Hindlimb muscle (tissue), 1 donor: Measurements from ENCODE around the gene EVA1C. TPM values are rescaled to one million over a fixed set of nuclear protein-coding genes. Genes with fewer than 3 reads are reported as not detected.
"Not testable (repeated sequence)": the region's sequence is repeated elsewhere in the genome, so short reads cannot be mapped to it uniquely, and the experiment has no call there.

Experiments used
- DNase-seq: peaks from one replicate; pipeline ENCODE4 v3.0.0-alpha.2; 2013
- polyA plus RNA-seq: library from polyadenylated mRNA; unstranded; fragments of 120-200 nt; gene quantifications from one replicate; pipeline ENCODE4 v1.2.1, GENCODE V29; 2013; ENCODE audit not compliant: insufficient read length

EVA1C gene
- polyA plus RNA-seq, 1 donor, result 2.1 TPM

DNA sequence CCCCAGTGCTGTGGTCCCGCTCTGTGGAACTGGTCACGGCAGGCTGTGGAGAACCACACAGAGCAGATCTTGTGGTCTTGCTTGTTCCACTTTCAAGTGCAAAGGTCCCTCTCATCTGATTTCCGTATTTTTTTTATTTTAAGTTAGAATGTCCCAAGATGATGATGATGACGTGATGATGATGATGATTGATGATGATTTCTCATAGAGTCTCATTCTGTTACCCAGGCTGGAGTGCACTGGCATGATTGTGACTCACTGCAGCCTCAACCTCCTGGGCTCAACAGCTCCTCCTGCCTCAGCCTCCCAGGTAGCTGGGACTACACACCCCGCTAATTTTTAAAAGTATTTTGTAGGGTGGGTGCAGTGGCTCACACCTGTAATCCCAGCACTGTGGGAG lies 12.2 kb downstream of the EVA1C start:
- no peak for DNase-seq

DNA sequence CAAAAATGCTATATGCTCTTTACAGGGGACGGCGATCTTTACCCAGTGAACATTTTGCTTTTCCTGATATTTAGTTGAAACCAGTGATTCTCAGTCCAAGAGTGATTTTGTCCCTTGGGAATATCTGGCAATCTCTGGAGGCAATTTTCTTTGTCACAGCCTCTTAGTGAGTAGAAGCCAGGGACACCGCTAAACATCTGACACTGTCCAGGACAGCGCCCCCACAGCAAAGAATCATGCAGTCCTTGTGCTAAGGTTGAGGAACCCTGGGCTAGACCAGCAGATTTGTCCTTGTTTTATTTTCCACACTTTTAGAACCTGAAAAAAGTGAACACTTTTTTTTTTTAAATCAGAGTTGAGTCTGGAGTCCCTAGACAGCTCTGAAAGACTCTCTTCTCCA lies 13.1 kb downstream of the EVA1C start:
- no peak for DNase-seq

DNA sequence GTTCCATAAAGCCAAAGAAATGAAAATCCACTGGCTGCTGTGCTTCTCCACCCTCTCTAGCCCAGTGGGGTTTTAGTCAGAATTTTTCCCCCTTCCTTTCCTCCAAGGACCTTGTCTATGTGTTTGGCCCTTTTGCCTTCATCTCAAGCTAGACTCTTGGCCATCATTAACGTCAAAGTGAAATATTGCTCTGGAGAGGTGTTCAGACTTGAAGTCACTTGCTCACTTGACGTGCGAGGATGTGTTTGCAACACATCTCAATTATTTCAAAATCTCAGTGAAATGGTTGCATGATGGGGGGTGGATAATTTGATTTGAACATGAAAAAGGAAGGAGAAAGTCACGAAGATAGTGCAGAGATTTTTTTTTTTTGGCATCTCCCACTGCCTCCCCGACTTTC lies 13.6 kb downstream of the EVA1C start:
- DNase-seq, result no peak

GRCh38 chr21:32426592-32427051 lies 14.1 kb downstream of the EVA1C start:
- no peak for DNase-seq

GRCh38 chr21:32427958-32428623 lies 15.6 kb downstream of the EVA1C start:
- DNase-seq, result no peak

GRCh38 chr21:32432982-32433660 lies 20.6 kb downstream of the EVA1C start:
- DNase-seq, result not testable (repeated sequence)

GRCh38 chr21:32437729-32438128 lies 25.2 kb downstream of the EVA1C start:
- no peak for DNase-seq

DNA sequence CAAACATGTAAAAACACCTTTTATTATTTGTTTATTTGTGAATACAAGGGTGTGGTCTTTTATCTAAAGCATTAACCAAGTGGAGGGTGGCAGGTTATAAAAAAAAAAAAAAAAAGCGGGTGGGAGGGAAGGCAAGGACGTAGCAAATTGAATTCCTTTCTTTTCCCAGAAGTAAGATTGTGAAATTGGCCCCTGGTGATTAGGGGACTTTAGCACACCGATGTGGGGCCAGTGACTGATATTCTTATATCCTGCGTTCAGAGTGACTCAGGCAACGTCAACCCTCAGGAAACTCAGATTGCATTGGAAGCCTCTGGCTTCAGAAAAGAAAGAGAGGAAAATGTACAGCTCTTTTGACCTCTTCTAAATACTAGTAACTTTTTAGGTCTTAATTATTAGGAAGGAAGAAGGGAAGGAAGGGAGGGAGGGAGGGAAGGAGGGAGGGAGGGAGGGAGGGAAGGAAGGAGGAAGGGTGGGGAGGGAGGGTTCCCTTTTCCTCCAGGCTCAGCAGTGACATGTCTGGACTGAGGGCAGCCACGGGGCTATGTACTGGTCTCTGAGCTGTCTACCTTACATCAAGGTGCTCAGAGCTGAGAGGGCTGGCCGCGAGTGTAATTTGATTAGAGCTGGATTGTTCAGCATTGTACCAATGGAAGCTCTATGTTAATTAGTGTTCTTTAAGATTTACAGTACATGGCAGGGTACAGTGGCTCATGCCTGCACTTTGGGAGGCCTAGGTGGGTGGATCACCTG lies 30.2 kb downstream of the EVA1C start:
- no peak for DNase-seq

GRCh38 chr21:32445101-32445500 lies 32.6 kb downstream of the EVA1C start:
- DNase-seq, result no peak

DNA sequence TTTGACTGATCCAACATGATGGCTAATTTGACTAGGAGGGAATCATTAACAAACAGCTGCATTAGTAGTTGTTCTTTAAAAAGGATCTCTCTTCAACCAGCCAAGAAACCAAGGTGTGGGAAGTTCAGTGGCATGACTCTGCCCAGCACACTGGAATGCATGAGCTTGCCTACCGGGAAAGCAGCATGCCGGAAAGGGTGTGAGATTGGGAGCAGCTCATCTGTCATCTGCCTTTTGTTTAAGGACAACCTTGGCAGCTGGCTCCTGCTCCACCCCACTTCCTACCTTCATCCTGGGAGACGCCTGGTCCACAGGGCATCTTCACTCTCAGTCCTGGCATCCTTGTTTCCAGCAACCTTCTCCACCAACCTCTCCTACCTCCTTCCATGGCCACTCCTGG lies 33.9 kb downstream of the EVA1C start:
- not testable (repeated sequence) for DNase-seq

DNA sequence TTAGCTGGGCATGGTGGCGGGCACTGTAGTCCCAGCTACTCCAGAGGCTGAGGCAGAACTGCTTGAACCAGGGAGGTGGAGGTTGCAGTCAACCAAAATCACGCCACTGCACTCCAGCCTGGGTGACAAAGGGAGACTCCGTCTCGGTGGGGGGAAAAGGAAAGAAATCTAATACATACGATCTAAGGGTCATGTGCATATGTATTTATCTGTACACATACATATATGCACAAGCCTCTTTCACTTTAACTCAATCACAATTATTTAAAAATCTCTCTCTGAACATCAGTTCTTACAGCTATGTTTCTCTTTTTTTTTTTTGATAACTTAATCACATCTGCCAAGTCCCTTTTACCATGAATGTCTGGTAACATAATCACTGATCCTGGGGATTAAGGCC lies 34.7 kb downstream of the EVA1C start:
- DNase-seq, result no peak

- no peak for DNase-seq
These were observed 36.5 kb downstream of the EVA1C start for GRCh38 chr21:32448803-32449594.

DNA sequence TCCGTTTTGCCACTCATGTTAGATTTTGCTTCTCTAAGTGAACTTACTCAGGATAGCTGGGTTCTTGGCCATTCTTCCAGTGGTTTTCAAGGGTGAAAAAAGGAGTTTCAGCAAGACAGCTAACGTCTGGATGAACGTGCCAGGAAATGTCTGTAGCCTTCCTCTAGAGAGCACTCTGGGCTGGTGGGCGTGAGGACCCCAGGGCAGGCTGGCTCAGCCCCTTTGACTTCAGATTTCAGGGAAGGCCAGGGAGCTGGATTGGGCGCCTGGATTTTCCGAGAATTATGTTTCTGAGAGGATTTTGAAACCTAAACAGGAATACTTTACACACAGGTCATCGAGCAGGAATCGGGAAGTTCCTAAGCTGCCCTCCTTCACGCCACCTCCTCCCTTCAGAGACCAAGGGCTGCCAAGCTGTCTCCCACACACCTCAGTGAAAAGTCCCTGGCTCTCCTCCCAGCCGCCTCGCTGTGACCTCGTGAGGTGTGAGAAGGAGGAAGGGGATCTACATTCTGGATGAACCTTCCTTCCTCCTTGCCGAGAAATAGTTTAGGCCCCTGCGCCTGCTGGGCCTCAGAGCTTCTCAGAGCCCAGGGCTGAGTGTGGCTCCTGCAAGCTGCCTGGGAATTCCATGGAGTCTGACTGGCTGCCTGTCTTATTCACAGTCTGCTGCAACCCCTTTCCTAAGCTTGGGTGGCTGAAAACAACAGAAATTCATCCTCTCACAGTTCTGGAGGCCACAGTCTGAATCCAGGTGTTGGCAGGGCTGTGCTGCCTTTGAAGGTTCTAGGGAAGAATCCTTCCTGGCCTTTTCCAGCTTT lies 38.6 kb downstream of the EVA1C start:
- DNase-seq, result not testable (repeated sequence)

DNA sequence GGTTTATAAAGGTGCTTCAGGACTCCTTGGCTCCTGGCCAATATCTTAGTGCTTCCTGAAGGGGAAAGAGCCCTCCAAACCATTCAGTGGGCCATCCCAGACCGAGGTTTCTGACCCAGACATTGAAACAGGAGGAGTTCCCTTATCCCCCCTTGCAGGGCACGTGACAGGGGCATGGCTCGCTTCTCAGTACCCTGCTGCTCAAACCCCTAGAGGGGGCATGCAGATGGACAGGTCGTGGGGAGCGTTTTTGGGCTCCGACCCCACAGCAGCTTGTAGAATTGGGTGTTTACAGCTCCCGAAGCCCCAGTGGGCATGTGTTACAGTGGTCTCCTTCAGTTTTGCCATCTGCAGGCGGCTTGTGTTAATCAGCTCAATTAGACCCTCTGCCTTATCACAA lies 39.7 kb downstream of the EVA1C start:
- not testable (repeated sequence) for DNase-seq

GRCh38 chr21:32452641-32453040 lies 40.1 kb downstream of the EVA1C start:
- no peak for DNase-seq

DNA sequence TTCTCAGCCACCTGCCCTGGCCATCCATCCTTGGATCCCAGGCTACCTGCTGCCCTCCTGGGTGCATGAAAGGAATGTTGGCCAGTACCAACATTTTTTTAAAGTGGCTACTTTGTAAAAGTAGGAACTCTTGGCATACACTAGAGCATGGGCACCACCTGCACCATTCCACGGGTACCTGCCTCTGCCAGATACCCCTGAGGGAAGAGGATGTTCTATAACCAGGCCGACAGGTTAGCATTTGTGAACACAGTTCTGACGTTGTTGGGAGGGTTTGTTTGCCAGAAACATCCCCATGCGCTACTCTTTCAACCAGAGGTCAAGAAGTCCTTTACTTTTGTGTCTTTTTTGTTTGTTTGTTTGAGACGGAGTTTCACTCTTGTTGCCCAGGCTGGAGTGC lies 43.0 kb downstream of the EVA1C start:
- DNase-seq, result no peak

DNA sequence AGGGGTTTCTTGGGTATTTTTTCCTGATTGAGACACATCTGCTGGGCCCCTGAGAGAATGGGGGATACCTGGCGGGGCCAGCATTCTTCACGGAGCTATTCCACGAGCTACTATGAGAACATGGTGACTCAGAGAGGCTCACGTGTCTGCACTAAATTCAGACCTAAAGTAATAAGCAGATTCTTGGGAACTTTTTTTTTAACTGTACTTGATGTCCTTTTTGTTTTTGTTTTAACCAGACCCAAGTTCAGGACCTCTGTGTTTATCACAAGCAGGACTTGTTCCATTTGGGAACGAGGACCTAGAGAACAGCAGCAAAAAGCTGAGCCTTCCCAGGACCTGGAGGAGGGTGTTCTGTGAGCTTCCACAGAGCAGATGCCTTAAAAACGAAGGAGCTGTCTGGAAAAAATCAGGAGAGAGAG lies 44.0 kb downstream of the EVA1C start:
- DNase-seq, result no peak

GRCh38 chr21:32457360-32457840 lies 44.9 kb downstream of the EVA1C start:
- no peak for DNase-seq

DNA sequence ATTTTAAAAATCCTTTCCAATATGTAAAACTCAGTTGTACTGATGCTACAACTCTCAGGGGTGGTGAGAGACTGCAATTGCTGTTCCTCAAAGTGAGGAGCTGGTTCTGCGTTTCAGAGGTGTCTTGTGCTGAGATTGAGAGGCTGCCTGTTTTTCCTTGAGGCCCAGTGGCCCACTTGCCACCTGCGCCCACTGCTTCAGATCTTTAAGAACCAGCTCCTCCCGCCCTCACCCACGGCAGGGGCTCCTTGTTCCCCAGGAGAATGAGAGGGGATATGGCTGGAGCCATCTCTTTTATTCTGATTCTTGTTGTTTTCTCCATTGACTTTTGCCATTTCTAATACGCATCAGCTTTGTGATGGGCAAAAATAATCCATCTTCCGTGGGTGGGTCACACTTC lies 45.5 kb downstream of the EVA1C start:
- no peak for DNase-seq

DNA sequence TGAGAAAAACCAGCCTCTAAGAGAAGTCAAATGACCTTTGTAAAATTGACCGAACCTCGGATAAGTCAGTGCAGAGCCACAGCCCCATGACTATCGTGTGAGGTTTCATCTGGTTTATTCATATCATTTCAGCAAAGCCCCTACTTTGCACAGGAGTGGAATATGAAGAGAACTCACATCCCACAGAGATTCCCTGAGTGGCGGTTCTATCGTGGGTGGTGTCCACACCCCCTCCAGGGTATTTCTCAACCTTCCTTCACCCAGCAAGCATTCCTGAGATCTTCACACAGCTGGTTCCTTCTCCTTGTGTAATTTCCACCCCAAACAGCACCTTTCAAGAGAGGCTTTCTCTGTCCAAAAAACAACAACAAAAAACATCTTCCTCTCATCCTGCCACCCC lies 47.5 kb downstream of the EVA1C start:
- DNase-seq, result no peak

DNA sequence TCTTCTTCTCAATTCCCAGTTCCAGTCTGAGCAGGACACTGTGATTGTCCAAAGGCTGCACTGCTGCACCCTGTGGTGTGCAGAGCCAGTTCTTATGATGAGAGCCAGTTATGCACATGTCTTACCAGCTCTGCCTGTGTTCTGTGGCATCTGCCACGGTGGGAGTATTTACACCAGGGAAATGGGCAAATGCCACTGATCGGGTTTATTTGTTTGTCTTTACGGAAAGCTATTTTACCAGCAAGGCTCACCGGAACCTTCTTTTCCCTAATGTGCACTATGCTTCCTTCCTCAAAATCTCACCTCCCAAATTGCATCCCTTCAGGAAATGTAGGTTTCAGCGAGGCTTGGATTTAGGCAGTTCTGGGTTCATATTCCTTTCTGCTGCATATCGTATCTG lies 49.0 kb downstream of the EVA1C start:
- no peak for DNase-seq

- DNase-seq, result not testable (repeated sequence)
These were observed 50.1 kb downstream of the EVA1C start for GRCh38 chr21:32462564-32462963.
